Measurements from ENCODE around the gene GRPEL2. TPM values are rescaled to one million over a fixed set of nuclear protein-coding genes. Genes with fewer than 3 reads are reported as not detected.

GRPEL2 gene
- total and polyA plus RNA-seq, 2 of the 8 experiments (the other 6 are each of a cell fraction or from before 2014, with no cell fraction given): 11.2 to 52.2 TPM

- no peaks in the 10 kb centered on the region for H3K79me2 ChIP-seq (ENCODE audit: control insufficient read depth in 1 of 2, insufficient read depth in 2 of 2, low read length in 2 of 2)
- no peaks in the 10 kb centered on the region for H4K20me1 ChIP-seq (replicated peaks in 1 of 2; ENCODE audit: control insufficient read depth in 1 of 2, insufficient read depth in 2 of 2, low read length in 2 of 2)
- no peaks in the 10 kb centered on the region for H3K27me3 ChIP-seq (replicated peaks in 1 of 4; ENCODE audit: control insufficient read depth in 3 of 4, extremely low read depth in 1 of 4, insufficient read depth in 3 of 4, low read length in 3 of 4)
- no peak overlapping the region for H2BK12ac ChIP-seq (ENCODE audit: low read depth, low read length)
- no peak overlapping the region for H3K56ac ChIP-seq (replicated peaks; ENCODE audit: insufficient read length, low read depth, low read length)
- H3K9ac ChIP-seq (replicated peaks in 1 of 4; ENCODE audit: extremely low read depth in 1 of 4, low read depth in 3 of 4, low read length in 3 of 4): no peak overlapping the region
- H3K79me1 ChIP-seq (ENCODE audit: low read depth, low read length): no peaks in the 10 kb centered on the region
- no peak overlapping the region for H2AK5ac ChIP-seq (ENCODE audit: low read depth, low read length)
- TF ChIP-seq RBBP5 (IDR thresholded peaks at IDR 0.05; ENCODE audit: borderline replicate concordance, low read depth, low read length) (no peak), RFX5 (IDR thresholded peaks at IDR 0.05; ENCODE audit: borderline replicate concordance, low read depth, low read length) (no peak), GABPA (IDR thresholded peaks at IDR 0.05; ENCODE audit: borderline replicate concordance, insufficient read depth, low read length) (no peak), POLR2A (IDR thresholded peaks at IDR 0.05; ENCODE audit: control extremely low read depth in 1 of 2, low read depth in 2 of 2, low read length in 2 of 2) (no peak), KDM4A (IDR thresholded peaks at IDR 0.05; ENCODE audit: low read depth, low read length, severe bottlenecking) (no peak), PHF8 (conservative IDR thresholded peaks at IDR 0.05; ENCODE audit: low read depth, low read length) (no peak), NRF1 (IDR thresholded peaks at IDR 0.05; ENCODE audit: low read depth, low read length) (no peak), TEAD4 (IDR thresholded peaks at IDR 0.05; ENCODE audit: low read depth, low read length) (no peak), TBP (IDR thresholded peaks at IDR 0.05; ENCODE audit: low read depth, low read length) (no peak), SUZ12 (IDR thresholded peaks at IDR 0.05; ENCODE audit: low read length) (no peak), CEBPB (IDR thresholded peaks at IDR 0.05; ENCODE audit: low read depth, low read length) (no peak), JUND (IDR thresholded peaks at IDR 0.05; ENCODE audit: low read length) (no peak), MAFK (IDR thresholded peaks at IDR 0.05; ENCODE audit: low read depth, low read length) (no peak), CBX8 (IDR thresholded peaks at IDR 0.05; ENCODE audit: borderline replicate concordance, low read depth, low read length) (no peak), EP300 (IDR thresholded peaks at IDR 0.05; ENCODE audit: borderline replicate concordance in 1 of 2, low read depth in 2 of 2, low read length in 2 of 2) (no peak), SIRT6 (IDR thresholded peaks at IDR 0.05; ENCODE audit: low read length) (no peak)
- H2AFZ ChIP-seq (ENCODE audit: low read length): no peak overlapping the region
- no peak overlapping the region for H2BK20ac ChIP-seq (ENCODE audit: low read length)
- ChIA-PET POLR2A (ENCODE audit: partially characterized antibody) (interaction anchor here (1.2 kb wide), 1 partner anchor 19 kb away, joined by 6 read pairs; the partner anchor contains the start of gene GRPEL2), CTCF (ENCODE audit: partially characterized antibody) (interaction anchor here (0.8 to 3.2 kb wide), 9 partner anchors 9 to 595 kb away, joined by 3 to 18 read pairs (median 5); no protein-coding TSS in a partner anchor)
- H3K4me1 ChIP-seq (replicated peaks in 1 of 4; ENCODE audit: control insufficient read depth in 3 of 4, insufficient read depth in 4 of 4, low read length in 3 of 4): peaks cover 0 to 4% (median 0%) of the 10 kb centered on the region in 4 experiments; a peak in 1 of 7 replicates
- no peak overlapping the region for H3K18ac ChIP-seq (ENCODE audit: extremely low read depth, low read length)
- FAIRE-seq (no peak), DNase-seq (ENCODE audit: low read depth in 1 of 2, low spot score in 2 of 2) (no peak)
- no peak overlapping the region for H3K23ac ChIP-seq (ENCODE audit: insufficient read length)
- H3K36me3 ChIP-seq (ENCODE audit: control insufficient read depth in 2 of 4, insufficient read depth in 4 of 4, low read length in 3 of 4): no peaks in the 10 kb centered on the region
- no peaks in the 10 kb centered on the region for H3K9me3 ChIP-seq (ENCODE audit: insufficient read depth in 2 of 2, low read depth in 1 of 2, low read length in 1 of 2)
- H4K5ac ChIP-seq (ENCODE audit: insufficient read length, low read depth, low read length): no peak overlapping the region
- H4K91ac ChIP-seq (replicated peaks; ENCODE audit: insufficient read length, low read length): no peak overlapping the region
- H4K8ac ChIP-seq (ENCODE audit: extremely low read depth, insufficient read depth, low read length): no peak overlapping the region
- H3K4me3 ChIP-seq (ENCODE audit: extremely low read depth in 1 of 4, insufficient read depth in 2 of 4, low read depth in 3 of 4, low read length in 4 of 4): no peak overlapping the region
- 90% methylated on average over 5 of the region's 5 CpGs; no CpG with 5 or more reads in 1 of the 2 experiments for WGBS, 2 experiments (ENCODE audit: extremely low coverage in 1 of 2, insufficient coverage in 1 of 2, insufficient read length in 1 of 2, insufficient replicate concordance in 2 of 2, low coverage in 1 of 2, low lambda C conversion rate in 2 of 2, missing lambda C conversion rate in 1 of 2)
- no peak overlapping the region for H2BK120ac ChIP-seq (replicated peaks; ENCODE audit: low read depth, low read length)
- H3K14ac ChIP-seq (ENCODE audit: insufficient read length): no peak overlapping the region
- no peak overlapping the region for H3K27ac ChIP-seq (ENCODE audit: low read depth, low read length)
- H3K4ac ChIP-seq (replicated peaks; ENCODE audit: insufficient read length, low read depth, low read length): no peak overlapping the region
- no peak overlapping the region for H2BK5ac ChIP-seq (ENCODE audit: low read depth, low read length)
- no peaks in the 10 kb centered on the region for H3K23me2 ChIP-seq (ENCODE audit: low read depth, low read length)
- H3K4me2 ChIP-seq (ENCODE audit: insufficient read depth in 1 of 2, low read depth in 2 of 2, low read length in 2 of 2): no peak overlapping the region
- H2BK15ac ChIP-seq (ENCODE audit: low read length): no peak overlapping the region
These were observed 19.4 kb upstream of the GRPEL2 start for GRCh38 chr5:149325894-149326293.

All from H1 (cell line).